Sigmoid colon (tissue), 7 donors: Measurements from ENCODE around the gene NCK1. TPM values are rescaled to one million over a fixed set of nuclear protein-coding genes. Genes with fewer than 3 reads are reported as not detected.
A peak's percentile ranks its signal among the peaks of the same experiment; 100 is the strongest.

Source experiments
- DNase-seq: peaks from one replicate; pipeline ENCODE4 v3.0.0-alpha.2; 2019
- H3K27ac ChIP-seq, 4 donors: fragments of 200-600 bp; sonication (generic); one replicate each; pipeline ENCODE4 v1.5.1; 2016 to 2019; ENCODE audit warnings: mild to moderate bottlenecking in 1 of 4
- H3K27me3 ChIP-seq, 3 donors: fragments of 200-600 bp; sonication (generic); one replicate each; pipeline ENCODE4 v1.5.1; 2019; ENCODE audit warnings: mild to moderate bottlenecking in 1 of 3
- H3K36me3 ChIP-seq, 4 donors: fragments of 200-600 bp; sonication (generic); one replicate each; pipeline ENCODE4 v1.5.1; 2016 to 2019
- H3K4me1 ChIP-seq, 4 donors: fragments of 200-600 bp; sonication (generic); one replicate each; pipeline ENCODE4 v1.5.1; 2017 to 2019
- H3K4me3 ChIP-seq, 4 donors: fragments of 200-600 bp; sonication (generic); one replicate each; pipeline ENCODE4 v1.5.1; 2017 to 2019; ENCODE audit warnings: mild to moderate bottlenecking in 2 of 4, moderate library complexity in 1 of 4
- H3K9me3 ChIP-seq, 4 donors: fragments of 200-600 bp in 3 of 4; sonication (generic) in 3 of 4; one replicate each; pipeline versions ENCODE4 v1.5.1 to v1.6.1; 2013 to 2019
- EP300 ChIP-seq, 4 donors: sonication (generic); formaldehyde crosslinking; IDR thresholded peaks; one replicate each; pipeline ENCODE4 v1.6.1; 2017; ENCODE audit warnings: antibody characterized with exemption in 4 of 4
- POLR2A ChIP-seq, 2 donors: fragments of 450-650 bp; IDR thresholded peaks; one replicate each; pipeline ENCODE4 v1.6.1; 2016; ENCODE audit warnings: antibody characterized with exemption in 2 of 2, mild to moderate bottlenecking in 2 of 2, moderate library complexity in 2 of 2
- POLR2AphosphoS5 ChIP-seq, 4 donors: sonication (generic); formaldehyde crosslinking; IDR thresholded peaks; one replicate each; pipeline ENCODE4 v1.6.1; 2017; ENCODE audit warnings: antibody characterized with exemption in 4 of 4
- WGBS, 2 donors: extraction: QIAGEN DNeasy Blood & Tissue Kit; methylation state at CpG; one replicate each; pipeline ENCODE4 v1.1.7; 2013; 5-methylcytosine and 5-hydroxymethylcytosine counted together
- intact Hi-C: fragments of 100-400 bp; cut with DNase I; formaldehyde crosslinking; loops from one replicate; pipeline ENCODE4 v1.15.1; 2023
- polyA plus RNA-seq, 3 donors: library from polyadenylated mRNA; stranded (reverse); fragments of 200-250 nt; gene quantifications; one replicate each; pipeline ENCODE4 v1.2.3, GENCODE V29; 2013
- total RNA-seq, 4 donors: library from RNA; depleted of rRNA; stranded (reverse); fragments of >200 nt; gene quantifications; one replicate each; pipeline ENCODE4 v1.1.0, GENCODE V29; 2016
- TF ChIP-seq, protein P1 (sequence below), 4 experiments: fragments of 450-650 bp in 3 of 4; fragments of 200-600 bp in 1 of 4; IDR thresholded peaks; one replicate each; pipeline ENCODE4 v1.5.1; 2016 to 2019; ENCODE audit warnings: antibody characterized with exemption in 4 of 4, mild to moderate bottlenecking in 3 of 4, moderate library complexity in 2 of 4
- donor health status: healthy with polysubstance abuse.
- donor health status: Bipolar disorder and iron deficiency.
- donor health status: healthy.

Gene NCK1
- total and polyA plus RNA-seq, 7 donors: 25.5 to 55.1 (median 37.2) TPM

DNA sequence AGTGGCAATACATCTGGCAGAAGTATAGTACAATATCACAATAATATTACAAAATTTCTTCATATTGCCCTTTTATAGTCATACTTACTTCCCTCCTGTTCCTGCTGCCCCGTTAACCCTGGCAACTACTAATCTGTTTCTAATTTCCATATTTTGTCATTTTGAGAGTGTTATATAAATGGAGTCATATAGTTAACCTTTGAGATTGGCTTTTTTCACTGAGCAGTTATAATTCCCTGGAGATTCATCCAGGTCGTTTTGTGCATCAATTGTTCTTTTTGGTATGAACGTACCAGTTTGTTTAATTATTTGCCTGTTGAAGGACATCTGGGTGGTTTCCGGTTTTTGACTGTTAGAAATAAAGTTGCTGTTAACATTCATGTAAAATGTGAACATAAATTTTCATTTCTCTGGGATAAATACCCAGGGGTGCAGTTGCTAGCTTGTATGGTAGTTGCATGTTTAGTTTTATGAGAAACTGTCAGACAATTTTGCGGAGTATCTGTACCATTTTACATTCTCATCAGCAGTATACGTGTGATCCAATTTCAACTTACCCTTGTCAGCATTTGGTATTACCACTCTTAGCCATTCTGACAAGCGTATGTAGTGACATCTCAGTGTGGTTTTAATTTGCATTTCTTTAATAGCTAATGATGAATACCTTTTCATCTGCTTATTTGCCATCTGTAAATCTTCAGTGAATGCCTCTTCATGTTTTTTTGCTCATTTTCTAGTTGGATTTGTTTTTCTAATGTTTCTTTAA is 63.6 kb downstream of the NCK1 start:
- TF ChIP-seq EP300 (IDR thresholded peaks at IDR 0.05) (no peak), POLR2A (IDR thresholded peaks at IDR 0.05) (no peak), POLR2AphosphoS5 (IDR thresholded peaks at IDR 0.05) (no peak)
- TF ChIP-seq, protein P1, sequence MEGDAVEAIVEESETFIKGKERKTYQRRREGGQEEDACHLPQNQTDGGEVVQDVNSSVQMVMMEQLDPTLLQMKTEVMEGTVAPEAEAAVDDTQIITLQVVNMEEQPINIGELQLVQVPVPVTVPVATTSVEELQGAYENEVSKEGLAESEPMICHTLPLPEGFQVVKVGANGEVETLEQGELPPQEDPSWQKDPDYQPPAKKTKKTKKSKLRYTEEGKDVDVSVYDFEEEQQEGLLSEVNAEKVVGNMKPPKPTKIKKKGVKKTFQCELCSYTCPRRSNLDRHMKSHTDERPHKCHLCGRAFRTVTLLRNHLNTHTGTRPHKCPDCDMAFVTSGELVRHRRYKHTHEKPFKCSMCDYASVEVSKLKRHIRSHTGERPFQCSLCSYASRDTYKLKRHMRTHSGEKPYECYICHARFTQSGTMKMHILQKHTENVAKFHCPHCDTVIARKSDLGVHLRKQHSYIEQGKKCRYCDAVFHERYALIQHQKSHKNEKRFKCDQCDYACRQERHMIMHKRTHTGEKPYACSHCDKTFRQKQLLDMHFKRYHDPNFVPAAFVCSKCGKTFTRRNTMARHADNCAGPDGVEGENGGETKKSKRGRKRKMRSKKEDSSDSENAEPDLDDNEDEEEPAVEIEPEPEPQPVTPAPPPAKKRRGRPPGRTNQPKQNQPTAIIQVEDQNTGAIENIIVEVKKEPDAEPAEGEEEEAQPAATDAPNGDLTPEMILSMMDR (IDR thresholded peaks at IDR 0.05): no peak
- peaks cover 0 to 14% (median 0%) of the 10 kb centered on the region in 4 donors for H3K36me3 ChIP-seq
- DNase-seq: no peak
- no peaks in the 10 kb centered on the region for H3K9me3 ChIP-seq
- intact Hi-C loops: loop anchor here (5.0 kb wide), 1 partner anchor 63 kb away; the partner anchor contains the start of gene NCK1
- peaks cover 0 to 14% (median 12%) of the 10 kb centered on the region in 4 donors for H3K4me1 ChIP-seq
- no peak overlapping the region for H3K27ac ChIP-seq
- no peaks in the 10 kb centered on the region for H3K27me3 ChIP-seq
- no peak overlapping the region for H3K4me3 ChIP-seq
- WGBS, 2 donors: 51 to 68% methylated on average over 7 of the region's 7 CpGs

DNA sequence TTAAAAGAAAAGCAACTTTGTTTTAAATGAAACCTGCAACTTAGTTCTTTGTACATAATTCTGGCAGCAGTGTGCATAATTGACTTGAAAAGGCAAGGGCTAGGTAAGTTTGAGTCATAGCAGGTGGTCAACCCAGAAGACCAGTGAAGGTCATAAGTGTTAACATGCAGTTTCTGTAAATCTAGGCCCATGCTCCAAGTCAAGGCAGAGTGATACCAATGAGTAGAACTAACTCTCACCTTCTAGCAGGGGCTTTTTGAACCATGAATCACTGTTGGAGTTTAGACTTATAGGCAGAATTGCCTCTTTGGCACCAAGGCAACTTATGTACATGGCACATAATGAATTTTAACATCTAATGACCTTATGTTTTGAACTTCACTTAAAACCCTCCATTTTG is 66.2 kb downstream of the NCK1 start:
- TF ChIP-seq, protein P1 (IDR thresholded peaks at IDR 0.05): no peak
- TF ChIP-seq POLR2A (IDR thresholded peaks at IDR 0.05) (no peak), EP300 (IDR thresholded peaks at IDR 0.05) (no peak), POLR2AphosphoS5 (IDR thresholded peaks at IDR 0.05) (no peak)
- peaks cover 0 to 39% (median 21%) of the 10 kb centered on the region in 4 donors for H3K4me1 ChIP-seq
- H3K9me3 ChIP-seq: no peaks in the 10 kb centered on the region
- peaks cover 0 to 14% (median 0%) of the 10 kb centered on the region in 4 donors for H3K36me3 ChIP-seq
- no peaks in the 10 kb centered on the region for H3K27me3 ChIP-seq
- no peak for DNase-seq
- intact Hi-C loops: loop anchor here (5.0 kb wide), 1 partner anchor 66 kb away; the partner anchor contains the start of gene NCK1
- no peak overlapping the region for H3K4me3 ChIP-seq
- peak overlapping the region in 1 of 4 donors; percentile 15 for H3K27ac ChIP-seq

DNA sequence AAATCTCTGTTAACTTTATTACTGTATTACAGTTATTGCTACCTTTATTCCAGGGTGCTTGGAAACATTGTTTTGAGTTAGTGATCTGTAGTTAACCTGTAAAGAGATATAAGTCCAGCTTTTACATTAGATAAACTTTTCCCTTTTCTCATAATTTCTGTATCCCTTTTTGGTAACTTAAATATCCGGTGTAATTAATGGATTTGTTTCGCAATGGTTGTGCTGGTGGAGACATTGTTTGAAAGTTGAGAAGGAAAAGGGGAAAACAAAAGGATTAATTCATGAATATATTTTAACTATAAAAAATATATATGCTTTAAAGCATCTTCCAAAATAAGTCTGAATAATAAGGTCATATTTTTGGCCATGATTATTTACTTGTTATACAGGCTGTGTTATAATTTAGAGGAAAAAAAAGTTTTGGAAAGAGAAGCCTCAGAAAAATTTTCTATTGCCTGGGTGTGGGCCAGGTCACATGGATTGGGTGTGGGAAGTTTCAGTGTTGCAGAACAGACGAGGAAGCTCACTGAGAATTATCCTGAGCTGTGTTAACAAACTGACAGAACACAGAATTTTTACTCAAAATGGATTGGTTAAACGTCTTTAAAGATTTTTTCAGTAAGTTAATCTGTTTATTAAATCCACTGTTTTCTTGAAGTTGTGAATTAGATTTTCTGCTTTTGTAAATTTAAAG is 68.1 kb downstream of the NCK1 start:
- peak; percentile 77 for DNase-seq
- TF ChIP-seq POLR2A (IDR thresholded peaks at IDR 0.05): no peak
- TF ChIP-seq, protein P1 (IDR thresholded peaks at IDR 0.05): no peak
- peak in 2 of 4 donors; percentile 35 to 41 for TF ChIP-seq POLR2AphosphoS5 (IDR thresholded peaks at IDR 0.05)
- H3K27me3 ChIP-seq: no peaks in the 10 kb centered on the region
- peaks cover 0 to 44% (median 25%) of the 10 kb centered on the region in 4 donors for H3K4me1 ChIP-seq
- 11 to 42% methylated on average over 4 of the region's 4 CpGs for WGBS, 2 donors
- H3K36me3 ChIP-seq: peaks cover 0 to 14% (median 0%) of the 10 kb centered on the region in 4 donors
- H3K9me3 ChIP-seq: no peaks in the 10 kb centered on the region
- peak overlapping the region in 2 of 4 donors; percentile 11 to 18 for H3K4me3 ChIP-seq
- peak overlapping the region; percentile 34 to 58 (median 49) for H3K27ac ChIP-seq
- intact Hi-C loops: loop anchor here (5.0 kb wide), 1 partner anchor 68 kb away; the partner anchor contains the start of gene NCK1

DNA sequence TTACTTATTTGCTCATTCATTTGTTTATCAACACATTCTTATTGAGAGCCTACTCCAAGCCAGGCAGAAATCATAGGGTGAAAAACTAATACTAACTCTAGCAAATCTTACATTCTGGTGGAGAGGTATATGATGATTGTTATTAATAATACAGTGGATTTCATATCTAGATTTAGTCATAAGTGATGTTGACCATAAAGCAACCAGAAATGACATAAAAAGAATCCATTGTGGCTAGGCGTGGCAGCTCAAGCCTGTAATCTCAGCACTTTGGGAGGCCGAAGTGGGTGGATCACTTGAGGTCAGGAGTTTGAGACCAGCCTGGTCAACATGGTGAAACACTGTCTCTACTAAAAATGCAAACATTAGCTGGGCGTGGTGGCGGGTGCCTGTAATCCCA is 69.6 kb downstream of the NCK1 start:
- intact Hi-C loops: no loop called here
- TF ChIP-seq EP300 (IDR thresholded peaks at IDR 0.05): no peak
- TF ChIP-seq, protein P1 (IDR thresholded peaks at IDR 0.05): no peak
- no peak for TF ChIP-seq POLR2AphosphoS5 (IDR thresholded peaks at IDR 0.05)
- TF ChIP-seq POLR2A (IDR thresholded peaks at IDR 0.05): no peak
- Histone ChIP-seq H3K4me1 (peaks cover 0 to 51% (median 24%) of the 10 kb centered on the region in 4 donors), H3K36me3 (peaks cover 0 to 14% (median 0%) of the 10 kb centered on the region in 4 donors), H3K27ac (peak overlapping the region in 2 of 4 donors; percentile 57 to 58), H3K9me3 (no peaks in the 10 kb centered on the region), H3K4me3 (peak overlapping the region in 3 of 4 donors; percentile 5 to 18 (median 11)), H3K27me3 (no peaks in the 10 kb centered on the region)
- 58 to 75% methylated on average over 4 of the region's 4 CpGs for WGBS, 2 donors
- DNase-seq: no peak
